Activated CD8-positive, alpha-beta T cell treated with anti-CD3 and anti-CD28 coated beads for 36 hours (primary cell): Measurements from ENCODE around the gene GNG4. TPM values are rescaled to one million over a fixed set of nuclear protein-coding genes. Genes with fewer than 3 reads are reported as not detected.
A peak's percentile ranks its signal among the peaks of the same experiment; 100 is the strongest.

Experiments used
- ATAC-seq: fragments of 200-7000 bp; cut with Tn5 transposase; one replicate; pipeline ENCODE4 v1.10.0; 2021; ENCODE audit warnings: mild to moderate bottlenecking, moderate library complexity
- CTCF ChIA-PET: fragments of 350-600 bp; sonication (Branson Sonifier 250); formaldehyde crosslinking; loops from one replicate; lab custom pipeline; 2021; ENCODE audit warnings: antibody characterized with exemption; lab: Charles Lee
- POLR2A ChIA-PET: fragments of 350-600 bp; sonication (Branson Sonifier 250); formaldehyde crosslinking; loops from one replicate; lab custom pipeline; 2021; ENCODE audit warnings: antibody characterized with exemption; lab: Charles Lee
- DNase-seq: peaks from one replicate; pipeline ENCODE4 v3.0.0-alpha.2; 2020
- H3K27ac Mint-ChIP-seq: one replicate; pipeline ENCODE4 v1.8.0; 2021; ENCODE audit warnings: mild to moderate bottlenecking, mixed read lengths
- H3K27me3 Mint-ChIP-seq: one replicate; pipeline ENCODE4 v1.8.0; 2021; ENCODE audit warnings: mixed read lengths
- H3K36me3 Mint-ChIP-seq: one replicate; pipeline ENCODE4 v1.8.0; 2021; ENCODE audit warnings: low read depth, mixed read lengths
- H3K4me1 Mint-ChIP-seq: one replicate; pipeline ENCODE4 v1.8.0; 2021; ENCODE audit warnings: low read depth, mixed read lengths
- H3K4me3 Mint-ChIP-seq: one replicate; pipeline ENCODE4 v1.8.0; 2021; ENCODE audit warnings: mild to moderate bottlenecking, moderate library complexity, mixed read lengths
- H3K9me3 Mint-ChIP-seq: one replicate; pipeline ENCODE4 v1.8.0; 2021; ENCODE audit warnings: mixed read lengths
- CTCF ChIP-seq: fragments of 200-600 bp; IDR thresholded peaks from one replicate; pipeline ENCODE4 v1.8.0; 2022; ENCODE audit warnings: antibody characterized with exemption, mild to moderate bottlenecking
- intact Hi-C: fragments of 100-400 bp; cut with micrococcal nuclease; formaldehyde crosslinking; loops from one replicate; pipeline ENCODE4 v1.10.0; 2022
- total RNA-seq, 2 experiments: library from RNA; stranded (reverse); gene quantifications; one replicate each; pipeline ENCODE4 v1.2.3, GENCODE V29; 2021

Gene GNG4
- total RNA-seq, 2 experiments from 2014 or later = 2.2 to 2.3 TPM

- intact Hi-C loops = no loop called here
- no peaks in the 10 kb centered on the region for H3K9me3 Mint-ChIP-seq
- ATAC-seq (no peak), DNase-seq (no peak)
- H3K27ac Mint-ChIP-seq = no peak overlapping the region
- ChIA-PET CTCF (no interaction called here), POLR2A (no interaction called here)
- no peak overlapping the region for H3K4me3 Mint-ChIP-seq
- peaks cover 17% of the 10 kb centered on the region for H3K4me1 Mint-ChIP-seq
- no peaks in the 10 kb centered on the region for H3K36me3 Mint-ChIP-seq
- H3K27me3 Mint-ChIP-seq = no peaks in the 10 kb centered on the region
- no peak for TF ChIP-seq CTCF
These were observed 11.6 kb downstream of the GNG4 start for GRCh38 chr1:235637756-235638534.

GRCh38 chr1:235635938-235636662 lies 13.5 kb downstream of the GNG4 start:
- H3K4me3 Mint-ChIP-seq = no peak overlapping the region
- ATAC-seq (peak; percentile 51), DNase-seq (no peak)
- CTCF ChIA-PET = no interaction called here
- H3K36me3 Mint-ChIP-seq = no peaks in the 10 kb centered on the region
- H3K27ac Mint-ChIP-seq = no peak overlapping the region
- peaks cover 2% of the 10 kb centered on the region for H3K27me3 Mint-ChIP-seq
- POLR2A ChIA-PET = no interaction called here
- peaks cover 10% of the 10 kb centered on the region for H3K4me1 Mint-ChIP-seq
- TF ChIP-seq CTCF = no peak
- intact Hi-C loops = no loop called here
- H3K9me3 Mint-ChIP-seq = no peaks in the 10 kb centered on the region

- Mint-ChIP-seq H3K27ac (peak overlapping the region; percentile 13), H3K4me3 (peak overlapping the region; percentile 40), H3K36me3 (no peaks in the 10 kb centered on the region), H3K4me1 (peaks cover 10% of the 10 kb centered on the region), H3K9me3 (no peaks in the 10 kb centered on the region), H3K27me3 (peaks cover 4% of the 10 kb centered on the region)
- CTCF ChIA-PET = interaction anchor here (1.2 kb wide), 1 partner anchor 14 kb away, joined by 5 read pairs; no protein-coding TSS in a partner anchor
- DNase-seq = peak; percentile 20
- no peak for TF ChIP-seq CTCF
- POLR2A ChIA-PET = no interaction called here
- intact Hi-C loops = no loop called here
- peak; percentile 58 for ATAC-seq
These were observed 16.8 kb downstream of the GNG4 start for GRCh38 chr1:235632506-235633401.

GRCh38 chr1:235631816-235632215 lies 17.8 kb downstream of the GNG4 start:
- intact Hi-C loops = no loop called here
- peaks cover 10% of the 10 kb centered on the region for H3K4me1 Mint-ChIP-seq
- peaks cover 4% of the 10 kb centered on the region for H3K27me3 Mint-ChIP-seq
- H3K27ac Mint-ChIP-seq = no peak overlapping the region
- no peak for DNase-seq
- H3K4me3 Mint-ChIP-seq = no peak overlapping the region
- no peak for ATAC-seq
- no peak for TF ChIP-seq CTCF
- POLR2A ChIA-PET = no interaction called here
- no peaks in the 10 kb centered on the region for H3K36me3 Mint-ChIP-seq
- H3K9me3 Mint-ChIP-seq = no peaks in the 10 kb centered on the region
- CTCF ChIA-PET = interaction anchor here (1.2 kb wide), 1 partner anchor 15 kb away, joined by 5 read pairs; no protein-coding TSS in a partner anchor
